Esophagus (tissue), 2 donors: ENCODE data around the gene CNOT3. TPM values are rescaled to one million over a fixed set of nuclear protein-coding genes. Genes with fewer than 3 reads are reported as not detected.

ENCODE experiments used
- H3K27ac ChIP-seq, 2 donors: one replicate each; pipeline ENCODE4 v1.5.1; 2013; ENCODE audit warnings: low read depth in 2 of 2, mild to moderate bottlenecking in 2 of 2, inconsistent platforms in 1 of 2, low read length in 1 of 2, moderate library complexity in 1 of 2
- H3K27me3 ChIP-seq, 2 donors: one replicate each; pipeline ENCODE4 v1.6.1; 2013; ENCODE audit warnings: low read length in 2 of 2, control low read depth in 1 of 2, mild to moderate bottlenecking in 1 of 2; ENCODE audit not compliant: insufficient read depth in 2 of 2, control insufficient read depth in 1 of 2
- H3K36me3 ChIP-seq, 2 donors: one replicate each; pipeline ENCODE4 v1.6.1; 2013; ENCODE audit warnings: low read length in 1 of 2; ENCODE audit not compliant: control insufficient read depth in 2 of 2, insufficient read depth in 2 of 2
- H3K4me1 ChIP-seq, 2 donors: one replicate each; pipeline ENCODE4 v1.6.1; 2013; ENCODE audit warnings: low read length in 1 of 2; ENCODE audit not compliant: control insufficient read depth in 2 of 2, insufficient read depth in 2 of 2
- H3K4me3 ChIP-seq, 2 donors: one replicate each; pipeline ENCODE4 v1.5.1; 2013; ENCODE audit warnings: low read length in 2 of 2, mild to moderate bottlenecking in 2 of 2, low read depth in 1 of 2, moderate library complexity in 1 of 2
- H3K9me3 ChIP-seq, 2 donors: one replicate each; pipeline ENCODE4 v1.6.1; 2013; ENCODE audit warnings: mild to moderate bottlenecking in 2 of 2, low read depth in 1 of 2, low read length in 1 of 2, moderate library complexity in 1 of 2; ENCODE audit not compliant: control insufficient read depth in 2 of 2, insufficient read depth in 1 of 2
- WGBS, 2 donors: extraction: QIAGEN DNeasy Blood & Tissue Kit; methylation state at CpG; one replicate each; pipeline ENCODE4 v1.1.7; 2013; 5-methylcytosine and 5-hydroxymethylcytosine counted together
- polyA plus RNA-seq, 2 donors: library from polyadenylated mRNA; stranded (reverse); fragments of 200-250 nt; gene quantifications; one replicate each; pipeline ENCODE4 v1.2.3, GENCODE V29; 2013
- donor health status: healthy with polysubstance abuse.
- donor health status: Bipolar disorder and iron deficiency.

The CNOT3 gene
- polyA plus RNA-seq, 2 donors, result 21.3 to 23.0 TPM

- Histone ChIP-seq H3K4me1 (peaks cover 0 to 20% of the 10 kb centered on the region in 2 donors), H3K27ac (no peak overlapping the region), H3K9me3 (no peaks in the 10 kb centered on the region), H3K27me3 (no peaks in the 10 kb centered on the region), H3K36me3 (peaks cover 47 to 53% of the 10 kb centered on the region in 2 donors), H3K4me3 (no peak overlapping the region)
- WGBS, 2 donors, result 70 to 78% methylated on average over 11 of the region's 11 CpGs
These were observed 18.9 kb downstream of the CNOT3 start for GRCh38 chr19:54156490-54156889.

- Histone ChIP-seq H3K27ac (no peak overlapping the region), H3K4me1 (peaks cover 0 to 22% of the 10 kb centered on the region in 2 donors), H3K36me3 (peaks cover 44 to 49% of the 10 kb centered on the region in 2 donors), H3K9me3 (no peaks in the 10 kb centered on the region), H3K27me3 (no peaks in the 10 kb centered on the region), H3K4me3 (no peak overlapping the region)
- WGBS, 2 donors, result 81 to 82% methylated on average over 3 of the region's 3 CpGs
These were observed 19.4 kb downstream of the CNOT3 start for GRCh38 chr19:54156953-54157352.

- 6 to 7% methylated on average over 19 of the region's 19 CpGs for whole genome bisulfite sequencing, 2 donors
These were observed 21.3 kb downstream of the CNOT3 start for GRCh38 chr19:54158812-54159351.

GRCh38 chr19:54159352-54160181 is 22.0 kb downstream of the CNOT3 start, which contains the start of gene LENG1:
TSS of gene LENG1 (minus strand) at chr19:54159721. CDS start at chr19:54159695, 26 bp downstream.
- Histone ChIP-seq H3K4me1 (peaks cover 2 to 32% of the 10 kb centered on the region in 2 donors), H3K9me3 (no peaks in the 10 kb centered on the region), H3K27me3 (no peaks in the 10 kb centered on the region), H3K4me3 (peak within 1 kb of the TSS; percentile 63 to 79), H3K36me3 (peaks cover 25 to 26% of the 10 kb centered on the region in 2 donors), H3K27ac (peak within 1 kb of the TSS; percentile 97 to 100)
- WGBS, 2 donors, result 0% methylated on average over 71 to 72 of the region's 72 CpGs

More at GRCh38 chr19:54158812-54159351, 21.3 kb downstream of the CNOT3 start:
- peaks cover 2 to 32% of the 10 kb centered on the region in 2 donors for H3K4me1 ChIP-seq
- peak overlapping the region; percentile 97 to 100 for H3K27ac ChIP-seq
- H3K4me3 ChIP-seq, result peak overlapping the region; percentile 63 to 79
- H3K27me3 ChIP-seq, result no peaks in the 10 kb centered on the region
- H3K36me3 ChIP-seq, result peaks cover 29 to 31% of the 10 kb centered on the region in 2 donors
- H3K9me3 ChIP-seq, result no peaks in the 10 kb centered on the region

GRCh38 chr19:54160182-54160811 is 22.7 kb downstream of the CNOT3 start:
- peaks cover 2 to 32% of the 10 kb centered on the region in 2 donors for H3K4me1 ChIP-seq

GRCh38 chr19:54160854-54161253 is 23.3 kb downstream of the CNOT3 start:
- peak overlapping the region in 1 of 2 donors; percentile 95 for H3K27ac ChIP-seq
- peaks cover 2 to 32% of the 10 kb centered on the region in 2 donors for H3K4me1 ChIP-seq
- no peak overlapping the region for H3K4me3 ChIP-seq
- peaks cover 12 to 14% of the 10 kb centered on the region in 2 donors for H3K36me3 ChIP-seq
- 34 to 35% methylated on average over 13 of the region's 13 CpGs for whole genome bisulfite sequencing, 2 donors
- no peaks in the 10 kb centered on the region for H3K27me3 ChIP-seq
- no peaks in the 10 kb centered on the region for H3K9me3 ChIP-seq

More at GRCh38 chr19:54160182-54160811, 22.7 kb downstream of the CNOT3 start:
- Histone ChIP-seq H3K4me3 (peak overlapping the region; percentile 47 to 59), H3K27ac (peak overlapping the region; percentile 88 to 95), H3K36me3 (peaks cover 18 to 19% of the 10 kb centered on the region in 2 donors), H3K27me3 (no peaks in the 10 kb centered on the region), H3K9me3 (no peaks in the 10 kb centered on the region)
- WGBS, 2 donors, result 2 to 3% methylated on average over 28 of the region's 28 CpGs

- 1 to 3% methylated on average over 26 to 35 of the region's 35 CpGs for WGBS, 2 donors
- Histone ChIP-seq H3K9me3 (no peaks in the 10 kb centered on the region), H3K4me3 (peak overlapping the region; percentile 48 to 61)
These were observed 24.8 kb downstream of the CNOT3 start for GRCh38 chr19:54162241-54162805.

GRCh38 chr19:54162884-54163283 is 25.3 kb downstream of the CNOT3 start:
- H3K27me3 ChIP-seq, result no peaks in the 10 kb centered on the region
- H3K27ac ChIP-seq, result peak overlapping the region; percentile 12 to 51
- H3K4me3 ChIP-seq, result peak overlapping the region in 1 of 2 donors; percentile 48
- peaks cover 2 to 32% of the 10 kb centered on the region in 2 donors for H3K4me1 ChIP-seq
- H3K36me3 ChIP-seq, result peaks cover 0 to 2% of the 10 kb centered on the region in 2 donors
- 63 to 73% methylated on average over 14 of the region's 14 CpGs for WGBS, 2 donors
- no peaks in the 10 kb centered on the region for H3K9me3 ChIP-seq

More at GRCh38 chr19:54162241-54162805, 24.8 kb downstream of the CNOT3 start:
- no peaks in the 10 kb centered on the region for H3K27me3 ChIP-seq
- H3K27ac ChIP-seq, result peak overlapping the region; percentile 12 to 58
- H3K36me3 ChIP-seq, result peaks cover 0 to 5% of the 10 kb centered on the region in 2 donors
- H3K4me1 ChIP-seq, result peaks cover 2 to 32% of the 10 kb centered on the region in 2 donors
